ENCODE results near the gene YIPF3.
"Not testable (repeated sequence)": the region's sequence is repeated elsewhere in the genome, so short reads cannot be mapped to it uniquely, and the experiment has no call there.

Gene YIPF3

GRCh38 chr6:43491750-43492661 lies 24.7 kb downstream of the YIPF3 start:
- no peak for DNase-seq

- DNase-seq: no peak
Observed at GRCh38 chr6:43490523-43490939, 26.2 kb downstream of the YIPF3 start.

- no peak for DNase-seq
Observed at GRCh38 chr6:43489277-43490072, 27.3 kb downstream of the YIPF3 start.

DNA sequence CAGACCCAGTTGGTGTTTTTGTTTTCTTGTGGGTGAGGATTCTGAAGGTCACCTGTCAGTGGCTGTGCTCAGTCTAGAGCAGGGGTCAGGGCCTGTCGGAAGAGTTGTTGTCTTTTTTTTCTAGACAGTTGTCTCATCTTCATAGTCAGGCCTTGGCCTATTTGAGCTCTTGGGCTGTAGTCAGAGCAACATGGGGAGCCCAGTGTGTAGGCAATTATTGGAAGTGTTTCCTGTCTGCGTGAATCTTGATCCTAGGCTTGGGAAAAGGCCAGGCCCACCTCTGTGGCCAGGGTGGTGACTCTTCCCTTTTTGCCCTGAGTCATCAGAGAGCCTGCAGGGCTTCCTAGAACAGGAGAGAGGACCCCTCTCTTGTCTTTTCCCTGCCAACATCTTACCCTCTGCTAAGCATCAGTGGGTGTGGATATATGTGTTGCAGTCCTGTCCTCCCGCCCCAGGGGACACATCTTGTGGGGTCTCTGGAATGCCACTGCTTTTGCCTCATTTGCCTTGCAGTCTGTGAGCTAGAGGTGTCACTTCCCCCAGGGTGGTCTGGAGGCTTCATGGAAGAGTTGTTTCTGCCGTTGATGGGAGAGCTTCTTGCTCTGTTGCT lies 28.0 kb downstream of the YIPF3 start:
- no peak for DNase-seq

- no peak for DNase-seq
Observed at GRCh38 chr6:43481591-43482236, 35.0 kb downstream of the YIPF3 start.

DNA sequence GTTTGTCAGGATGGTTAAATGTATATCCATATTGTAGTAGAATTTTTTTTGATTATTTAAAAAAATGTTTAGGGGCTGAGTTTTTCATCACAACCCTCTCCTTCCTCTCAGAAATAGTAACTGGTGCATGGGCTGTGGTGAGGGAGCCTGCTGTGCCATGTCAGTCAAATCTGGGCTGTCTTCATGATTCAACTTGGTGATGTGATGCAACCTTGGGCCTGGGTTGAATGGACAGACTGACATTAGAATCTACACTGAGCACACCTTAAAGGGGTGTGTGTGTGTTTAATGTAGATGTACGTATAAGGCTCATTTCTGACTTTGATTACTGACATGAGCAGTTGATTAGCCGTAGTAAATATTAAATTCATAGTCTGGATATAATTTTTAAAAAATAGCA lies 35.7 kb downstream of the YIPF3 start:
- no peak for DNase-seq

GRCh38 chr6:43478008-43478372 lies 38.7 kb downstream of the YIPF3 start:
- DNase-seq: no peak

DNA sequence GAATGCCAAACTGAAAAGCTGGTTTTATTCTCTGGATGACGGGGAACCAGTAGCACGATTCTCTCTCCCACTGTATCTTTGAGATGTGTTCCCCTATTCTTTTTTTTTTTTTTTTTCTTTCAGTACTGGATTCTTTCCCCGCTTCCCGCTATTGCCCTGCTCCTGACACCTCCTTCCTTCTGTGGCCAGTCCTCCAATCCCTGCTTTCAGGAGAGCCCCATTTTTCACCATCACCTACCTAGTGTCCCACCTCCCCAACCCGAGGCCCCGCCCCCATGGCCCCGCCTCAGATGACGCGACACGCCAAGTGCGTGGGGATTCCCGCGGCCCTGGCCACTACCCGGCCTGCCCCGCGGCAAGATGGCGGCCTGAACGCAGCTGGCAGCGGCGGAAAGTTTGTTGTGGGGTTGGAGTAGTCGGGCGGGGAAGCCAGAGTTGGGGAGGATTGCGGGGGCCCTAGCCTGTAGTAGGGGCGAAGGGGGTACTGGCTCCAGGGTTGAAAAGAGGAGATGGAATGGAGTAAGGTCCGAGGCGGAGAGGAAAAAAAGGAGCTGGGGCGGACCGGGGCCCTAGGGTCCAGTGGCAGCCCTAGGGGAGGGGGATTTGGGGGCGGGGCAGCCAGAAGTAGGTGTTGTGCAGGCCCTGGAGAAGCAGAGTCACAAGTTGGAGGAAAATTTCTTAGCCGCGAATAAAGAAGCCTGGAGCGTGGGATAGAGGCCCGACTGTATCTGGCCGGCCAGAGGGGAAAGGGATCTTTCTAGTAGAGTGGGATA lies 39.3 kb downstream of the YIPF3 start, which contains the start of gene TJAP1:
TSS of gene TJAP1 (plus strand) at position 336 of the 773 bp plus-strand sequence. CDS start 21,432 bp downstream, outside the sequence.
- peak; percentile 87 for DNase-seq

DNA sequence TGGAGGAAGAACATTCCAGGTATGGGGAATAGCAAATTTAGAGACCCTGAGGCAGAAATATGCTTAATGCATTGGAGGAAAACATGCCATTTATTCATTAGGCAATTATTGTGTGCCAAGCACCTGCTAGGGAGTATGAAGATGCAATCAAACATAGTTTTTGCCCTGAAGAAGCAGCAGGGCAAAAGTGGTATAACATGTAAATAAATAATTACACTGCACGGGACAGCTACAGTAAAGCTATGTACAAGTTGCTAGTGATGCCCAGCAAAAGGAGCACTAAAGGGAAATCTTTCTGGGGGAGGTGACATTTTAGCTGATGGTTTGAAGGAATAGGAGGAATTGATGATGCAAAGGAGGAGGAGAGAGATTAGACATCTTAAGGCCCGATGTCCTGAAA lies 40.0 kb downstream of the YIPF3 start:
- no peak for DNase-seq

- no peak for DNase-seq
Observed at GRCh38 chr6:43475516-43475915, 41.2 kb downstream of the YIPF3 start.

DNA sequence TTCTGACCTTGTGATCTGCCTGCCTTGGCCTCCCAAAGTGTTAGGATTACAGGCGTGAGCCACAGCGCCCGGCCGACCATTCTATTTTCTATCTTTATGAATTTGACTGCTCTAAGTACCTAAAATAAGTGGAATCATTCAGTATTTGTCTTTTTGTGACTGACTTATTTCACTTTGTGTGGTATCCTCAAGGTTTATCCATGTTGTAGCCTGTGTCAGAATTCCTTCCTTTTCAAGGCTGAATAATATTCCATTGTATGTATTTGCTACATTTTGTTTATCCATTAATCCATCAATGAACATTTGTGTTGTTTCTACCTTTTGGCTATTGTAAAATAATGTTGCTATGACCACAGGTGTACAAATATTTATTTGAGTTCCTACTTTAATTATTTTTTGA lies 44.2 kb downstream of the YIPF3 start:
- DNase-seq: no peak

GRCh38 chr6:43471399-43471798 lies 45.3 kb downstream of the YIPF3 start:
- no peak for DNase-seq

DNA sequence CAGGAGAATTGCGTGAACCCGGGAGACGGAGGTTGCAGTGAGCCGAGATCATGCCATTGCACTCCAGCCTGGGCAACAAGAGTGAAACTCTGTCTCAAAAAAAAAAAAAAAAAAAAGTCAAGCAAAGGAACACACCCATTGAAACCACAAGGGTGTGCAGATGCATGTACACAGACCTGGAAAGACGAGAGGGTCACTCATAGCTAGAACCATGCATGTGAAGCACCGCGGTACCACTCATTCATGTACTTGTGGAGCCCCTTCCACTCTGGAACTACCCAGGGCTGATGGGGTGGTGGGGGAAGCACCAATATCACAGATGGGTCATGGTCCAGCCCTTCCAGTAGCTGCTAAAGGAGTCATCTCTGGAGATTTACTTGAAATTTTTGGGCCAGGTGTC lies 46.8 kb downstream of the YIPF3 start:
- DNase-seq: no peak

GRCh38 chr6:43468748-43469681 lies 47.7 kb downstream of the YIPF3 start:
- DNase-seq: no peak

GRCh38 chr6:43468240-43468639 lies 48.5 kb downstream of the YIPF3 start:
- DNase-seq: no peak

DNA sequence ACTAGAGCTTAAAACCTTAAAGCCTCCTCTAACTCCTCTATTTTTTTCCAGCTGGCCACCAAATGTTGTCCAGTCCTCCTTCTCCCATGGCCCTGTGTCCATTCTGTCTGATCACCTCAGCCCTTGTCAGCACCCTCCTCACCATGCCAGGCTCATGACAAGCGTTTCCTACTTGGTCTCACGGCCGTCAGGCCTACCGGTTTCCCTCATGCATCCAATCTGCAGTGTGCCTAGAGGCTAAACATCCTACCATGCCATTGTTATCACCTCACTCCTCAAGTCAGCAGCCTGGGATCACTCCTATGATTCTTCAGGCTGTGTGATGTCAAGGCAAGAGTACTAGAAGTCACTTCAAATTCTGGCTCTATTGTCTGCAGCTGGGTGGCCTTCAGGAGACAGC lies 49.0 kb downstream of the YIPF3 start:
- DNase-seq: no peak

DNA sequence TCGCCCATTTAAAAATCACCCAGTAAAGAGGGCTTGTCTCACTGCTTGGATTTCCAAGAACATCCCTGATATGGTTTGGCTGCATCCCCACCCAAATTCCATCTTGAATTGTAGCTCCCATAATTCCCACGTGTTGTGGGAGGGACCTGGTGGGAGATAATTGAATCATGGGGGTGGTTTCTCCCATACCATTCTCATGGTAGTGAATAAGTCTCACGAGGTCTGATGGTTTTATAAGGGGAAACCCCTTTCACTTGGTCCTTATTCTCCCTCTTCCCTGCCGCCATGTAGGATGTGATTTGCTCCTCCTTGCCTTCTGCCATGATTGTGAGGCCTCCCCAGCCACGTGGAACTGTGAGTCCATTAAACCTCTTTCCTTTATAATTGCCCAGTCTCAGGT lies 49.5 kb downstream of the YIPF3 start:
- not testable (repeated sequence) for DNase-seq

- DNase-seq: no peak
Observed at GRCh38 chr6:43465948-43466347, 50.8 kb downstream of the YIPF3 start.

DNA sequence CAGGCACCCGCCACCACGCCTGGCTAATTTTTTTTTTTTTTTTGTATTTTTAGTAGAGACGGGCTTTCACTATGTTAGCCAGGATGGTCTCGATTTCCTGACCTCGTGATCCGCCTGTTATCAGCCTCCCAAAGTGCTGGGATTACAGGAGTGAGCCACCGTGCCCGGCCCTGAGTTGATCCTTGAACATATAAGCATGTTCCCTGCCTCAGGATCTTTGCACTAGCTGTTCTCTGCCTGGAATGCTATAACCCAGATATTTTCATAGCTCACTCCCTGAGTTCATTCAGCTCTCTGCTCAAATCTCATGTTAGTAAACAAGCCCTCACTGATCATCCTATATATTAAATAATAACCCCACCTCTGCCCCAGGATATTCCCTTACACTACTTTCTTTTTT lies 52.4 kb downstream of the YIPF3 start:
- no peak for DNase-seq

DNA sequence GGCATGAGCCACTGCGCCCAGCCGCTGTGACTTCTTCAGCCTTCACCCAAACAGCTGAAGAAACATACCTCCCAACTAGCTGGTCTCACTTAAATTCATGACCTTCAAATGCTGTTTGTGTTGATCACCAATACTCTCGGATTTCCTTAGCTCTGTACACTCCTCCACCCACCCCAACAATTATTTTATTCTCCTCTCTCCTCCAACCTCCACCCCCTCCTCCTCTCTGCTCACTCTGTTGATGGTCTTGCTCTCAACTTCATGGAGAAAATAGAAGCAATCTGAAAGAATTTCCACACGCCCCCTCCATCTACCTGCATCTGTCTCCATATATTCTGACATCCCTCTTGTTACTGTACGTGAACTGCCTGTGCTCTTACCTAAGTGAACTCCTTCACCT lies 54.8 kb downstream of the YIPF3 start:
- DNase-seq: no peak

Measured in 8988T (cell line).